H1 (cell line): Measurements from ENCODE around the gene STAT3. TPM values are rescaled to one million over a fixed set of nuclear protein-coding genes. Genes with fewer than 3 reads are reported as not detected.

Experiments used
- CTCF ChIA-PET: fragments of 300-600 bp; sonication (Branson Sonifier 250); formaldehyde crosslinking; loops from one replicate; lab custom pipeline; 2021; ENCODE audit not compliant: partially characterized antibody; lab: Charles Lee
- POLR2A ChIA-PET: fragments of 300-600 bp; sonication (Branson Sonifier 250); formaldehyde crosslinking; loops from one replicate; lab custom pipeline; 2021; ENCODE audit warnings: inconsistent platforms; ENCODE audit not compliant: partially characterized antibody; lab: Charles Lee
- DNase-seq, 2 experiments: peaks; one replicate each; pipeline versions ENCODE4 v3.0.0 to v3.0.0-alpha.2; 2010 to 2022; ENCODE audit warnings: low spot score in 2 of 2, low read depth in 1 of 2, mixed read lengths in 1 of 2
- FAIRE-seq: peaks from 2 replicates; lab custom pipeline; 2011; peaks lifted over from hg19 to GRCh38; lab: Jason Lieb, UNC
- H2AFZ ChIP-seq: 2 replicates; pipeline ENCODE4 v1.8.1; 2012; ENCODE audit warnings: low read length, inconsistent platforms
- H2AK5ac ChIP-seq: 2 replicates; pipeline ENCODE4 v1.6.1; 2013; ENCODE audit warnings: low read depth, low read length
- H2BK120ac ChIP-seq: replicated peaks from 2 replicates; pipeline ENCODE3; 2013; ENCODE audit warnings: low read depth, low read length, inconsistent platforms
- H2BK12ac ChIP-seq: 2 replicates; pipeline ENCODE4 v1.6.1; 2013; ENCODE audit warnings: low read depth, low read length
- H2BK15ac ChIP-seq: 2 replicates; pipeline ENCODE4 v1.6.1; 2013; ENCODE audit warnings: low read length
- H2BK20ac ChIP-seq: 2 replicates; pipeline ENCODE4 v1.6.1; 2013; ENCODE audit warnings: low read length
- H2BK5ac ChIP-seq: 2 replicates; pipeline ENCODE4 v1.6.1; 2013; ENCODE audit warnings: low read depth, low read length
- H3K14ac ChIP-seq: 2 replicates; pipeline ENCODE4 v1.6.1; 2013; ENCODE audit warnings: inconsistent platforms; ENCODE audit not compliant: insufficient read length
- H3K18ac ChIP-seq: 2 replicates; pipeline ENCODE4 v1.6.1; 2013; ENCODE audit warnings: low read length; ENCODE audit errors: extremely low read depth
- H3K23ac ChIP-seq: 2 replicates; pipeline ENCODE4 v1.6.1; 2013; ENCODE audit warnings: inconsistent platforms; ENCODE audit not compliant: insufficient read length
- H3K23me2 ChIP-seq: 2 replicates; pipeline ENCODE4 v1.6.1; 2013; ENCODE audit warnings: low read depth, low read length
- H3K27ac ChIP-seq: 2 replicates; pipeline ENCODE4 v1.6.1; 2011; ENCODE audit warnings: low read depth, low read length, inconsistent platforms
- H3K27me3 ChIP-seq, 4 experiments: replicated peaks in 1 of 4; 1 replicate in 1 of 4; 2 replicates in 3 of 4; pipeline versions ENCODE4 v1.6.1 to v1.8.1; 2011 to 2013; ENCODE audit warnings: low read length in 3 of 4, mild to moderate bottlenecking in 3 of 4, inconsistent platforms in 2 of 4, mixed read lengths in 2 of 4, moderate library complexity in 1 of 4; ENCODE audit not compliant: control insufficient read depth in 3 of 4, insufficient read depth in 3 of 4; ENCODE audit errors: extremely low read depth in 1 of 4
- H3K36me3 ChIP-seq, 4 experiments: 2 replicates each; pipeline versions ENCODE4 v1.6.1 to v1.8.1; 2011 to 2013; ENCODE audit warnings: mild to moderate bottlenecking in 4 of 4, low read length in 3 of 4, moderate library complexity in 2 of 4, control low read depth in 1 of 4, inconsistent platforms in 1 of 4; ENCODE audit not compliant: insufficient read depth in 4 of 4, control insufficient read depth in 2 of 4
- H3K4ac ChIP-seq: replicated peaks from 2 replicates; pipeline ENCODE3; 2013; ENCODE audit warnings: low read length, low read depth, mixed read lengths, inconsistent platforms; ENCODE audit not compliant: insufficient read length
- H3K4me1 ChIP-seq, 4 experiments: replicated peaks in 1 of 4; 1 replicate in 1 of 4; 2 replicates in 3 of 4; pipeline versions ENCODE4 v1.6.1 to v1.8.1; 2011 to 2013; ENCODE audit warnings: low read length in 3 of 4, inconsistent platforms in 2 of 4, mixed read lengths in 1 of 4; ENCODE audit not compliant: insufficient read depth in 4 of 4, control insufficient read depth in 3 of 4
- H3K4me2 ChIP-seq, 2 experiments: 2 replicates each; pipeline versions ENCODE4 v1.6.1 to v1.8.1; 2011 to 2013; ENCODE audit warnings: low read depth in 2 of 2, low read length in 2 of 2, control low read depth in 1 of 2, inconsistent platforms in 1 of 2, mild to moderate bottlenecking in 1 of 2; ENCODE audit not compliant: insufficient read depth in 1 of 2
- H3K4me3 ChIP-seq, 4 experiments: fragments of 200-600, 300-600 bp in 1 of 4; sonication (generic), shearing (Covaris generic), sonication (Bioruptor Twin) in 1 of 4; 2 replicates each; pipeline versions ENCODE4 v1.5.1 to v1.8.1; 2011 to 2016; ENCODE audit warnings: low read length in 4 of 4, low read depth in 3 of 4, control low read depth in 2 of 4, inconsistent platforms in 2 of 4, mild to moderate bottlenecking in 2 of 4, mixed read lengths in 1 of 4, moderate library complexity in 1 of 4; ENCODE audit not compliant: insufficient read depth in 2 of 4; ENCODE audit errors: extremely low read depth in 1 of 4
- H3K56ac ChIP-seq: replicated peaks from 2 replicates; pipeline ENCODE3; 2013; ENCODE audit warnings: low read depth, mild to moderate bottlenecking, mixed read lengths, low read length, inconsistent platforms; ENCODE audit not compliant: insufficient read length
- H3K79me1 ChIP-seq: 2 replicates; pipeline ENCODE4 v1.6.1; 2013; ENCODE audit warnings: low read depth, low read length, control low read depth
- H3K79me2 ChIP-seq, 2 experiments: 2 replicates each; pipeline versions ENCODE4 v1.6.1 to v1.8.1; 2012 to 2013; ENCODE audit warnings: low read length in 2 of 2, mild to moderate bottlenecking in 2 of 2, inconsistent platforms in 1 of 2; ENCODE audit not compliant: insufficient read depth in 2 of 2, control insufficient read depth in 1 of 2
- H3K9ac ChIP-seq, 4 experiments: replicated peaks in 1 of 4; 1 replicate in 1 of 4; 2 replicates in 3 of 4; pipeline versions ENCODE4 v1.6.1 to v1.8.1; 2011 to 2013; ENCODE audit warnings: low read depth in 3 of 4, low read length in 3 of 4, control low read depth in 2 of 4, mild to moderate bottlenecking in 2 of 4, moderate library complexity in 2 of 4, inconsistent platforms in 1 of 4; ENCODE audit errors: extremely low read depth in 1 of 4
- H3K9me3 ChIP-seq, 2 experiments: 2 replicates each; pipeline versions ENCODE4 v1.6.1 to v1.8.1; 2012 to 2013; ENCODE audit warnings: mild to moderate bottlenecking in 2 of 2, moderate library complexity in 2 of 2, control low read depth in 1 of 2, inconsistent platforms in 1 of 2, low read depth in 1 of 2, low read length in 1 of 2, mixed read lengths in 1 of 2; ENCODE audit not compliant: insufficient read depth in 2 of 2
- H4K20me1 ChIP-seq, 2 experiments: replicated peaks in 1 of 2; 2 replicates each; pipeline versions ENCODE3 to v1.8.1; 2011 to 2013; ENCODE audit warnings: inconsistent platforms in 2 of 2, low read length in 2 of 2, mild to moderate bottlenecking in 1 of 2; ENCODE audit not compliant: insufficient read depth in 2 of 2, control insufficient read depth in 1 of 2
- H4K5ac ChIP-seq: 2 replicates; pipeline ENCODE4 v1.6.1; 2013; ENCODE audit warnings: low read length, low read depth, mixed read lengths, inconsistent platforms; ENCODE audit not compliant: insufficient read length
- H4K8ac ChIP-seq: 2 replicates; pipeline ENCODE4 v1.8.0; 2013; ENCODE audit warnings: mild to moderate bottlenecking, moderate library complexity, low read length, inconsistent platforms; ENCODE audit not compliant: insufficient read depth; ENCODE audit errors: extremely low read depth
- H4K91ac ChIP-seq: replicated peaks from 2 replicates; pipeline ENCODE3; 2013; ENCODE audit warnings: low read length, mixed read lengths, inconsistent platforms; ENCODE audit not compliant: insufficient read length
- ASH2L ChIP-seq: fragments of 200-600, 300-600 bp; sonication (generic); IDR thresholded peaks from one replicate; pipeline ENCODE4 v1.7.1; 2017; ENCODE audit warnings: low read length
- BACH1 ChIP-seq: IDR thresholded peaks from 2 replicates; pipeline ENCODE4 v1.6.1; 2012; ENCODE audit warnings: low read length, improper control_type of control experiment
- BCL11A ChIP-seq, 2 experiments: IDR thresholded peaks; one replicate each; pipeline ENCODE4 v1.6.1; 2011; ENCODE audit warnings: low read depth in 2 of 2, low read length in 2 of 2, mild to moderate bottlenecking in 2 of 2
- CEBPB ChIP-seq: IDR thresholded peaks from 2 replicates; pipeline ENCODE4 v1.6.1; 2012; ENCODE audit warnings: low read depth, low read length
- CHD2 ChIP-seq: IDR thresholded peaks from 2 replicates; pipeline ENCODE4 v1.6.1; 2012; ENCODE audit warnings: low read length, improper control_type of control experiment
- CREB1 ChIP-seq: IDR thresholded peaks from 2 replicates; pipeline ENCODE4 v1.6.1; 2012; ENCODE audit warnings: inconsistent platforms
- EZH2 ChIP-seq: fragments of 200-600 bp; sonication (generic); IDR thresholded peaks from 2 replicates; pipeline ENCODE4 v1.7.1; 2012; ENCODE audit warnings: low read depth, mild to moderate bottlenecking, moderate library complexity, low read length, inconsistent platforms; ENCODE audit not compliant: severe bottlenecking
- HDAC6 ChIP-seq: IDR thresholded peaks from one replicate; pipeline ENCODE4 v1.7.1; 2012; ENCODE audit warnings: low read depth, mild to moderate bottlenecking, inconsistent platforms, low read length, moderate library complexity
- KDM1A ChIP-seq: fragments of 200-600, 300-600 bp; sonication (generic); IDR thresholded peaks from 2 replicates; pipeline ENCODE4 v1.7.1; 2016; ENCODE audit warnings: mild to moderate bottlenecking, low read length, borderline replicate concordance
- NANOG ChIP-seq: IDR thresholded peaks from 2 replicates; pipeline ENCODE4 v1.6.1; 2011; ENCODE audit warnings: low read length, low read depth, mild to moderate bottlenecking, inconsistent platforms; ENCODE audit not compliant: insufficient read depth, poor library complexity, severe bottlenecking
- NRF1 ChIP-seq: IDR thresholded peaks from 2 replicates; pipeline ENCODE4 v1.6.1; 2011; ENCODE audit warnings: mild to moderate bottlenecking, low read depth, low read length, improper control_type of control experiment
- SP2 ChIP-seq: IDR thresholded peaks from 2 replicates; pipeline ENCODE4 v1.6.1; 2012; ENCODE audit warnings: mild to moderate bottlenecking, low read length, inconsistent platforms
- SUZ12 ChIP-seq: fragments of 200-600 bp; sonication (generic); IDR thresholded peaks from 2 replicates; pipeline ENCODE4 v1.6.1; 2012; ENCODE audit warnings: mild to moderate bottlenecking, inconsistent platforms, low read length, moderate library complexity, mixed read lengths
- TBP ChIP-seq: IDR thresholded peaks from 2 replicates; pipeline ENCODE4 v1.6.1; 2011; ENCODE audit warnings: low read depth, low read length, improper control_type of control experiment
- YY1 ChIP-seq: IDR thresholded peaks from 2 replicates; pipeline ENCODE4 v1.6.1; 2011; ENCODE audit warnings: low read depth, mild to moderate bottlenecking, low read length
- WGBS, 2 experiments: shearing (Covaris generic) in 1 of 2; methylation state at CpG; one replicate each; pipeline versions ENCODE4 v1.1.6 to v1.1.7; 2013 to 2015; ENCODE audit warnings: low lambda C conversion rate in 2 of 2, mixed read lengths in 2 of 2, inconsistent platforms in 1 of 2, low coverage in 1 of 2, missing lambda C conversion rate in 1 of 2; ENCODE audit not compliant: insufficient replicate concordance in 2 of 2, insufficient coverage in 1 of 2, insufficient read length in 1 of 2; ENCODE audit errors: extremely low coverage in 1 of 2, missing lambda C conversion rate in 1 of 2; 5-methylcytosine and 5-hydroxymethylcytosine counted together
- polyA plus RNA-seq, 7 experiments: library from polyadenylated mRNA; depleted of rRNA in 3 of 7; stranded (reverse) in 5 of 7; unstranded in 2 of 7; fragments of >200 nt in 5 of 7; fragments of 200-250 nt in 2 of 7; gene quantifications; 1 replicate in 5 of 7; 2 replicates in 1 of 7; 4 replicates in 1 of 7; pipeline versions ENCODE4 v1.2.1 to v1.2.3, GENCODE V29; 2011 to 2013; ENCODE audit warnings: missing spikeins in 2 of 7, mixed read lengths in 2 of 7
- total RNA-seq: library from RNA; stranded (reverse); fragmentation: NEBNext Ultra II Directional; extraction: Animal tissue kit (Norgen Biotek cat#: 25700); gene quantifications from 2 replicates; pipeline ENCODE4 v1.2.1, GENCODE V29; 2021

STAT3 gene
- total and polyA plus RNA-seq, 2 of the 8 experiments (the other 6 are each of a cell fraction or from before 2014, with no cell fraction given), result 38.4 to 94.1 TPM

- Histone ChIP-seq H3K4ac (no peak overlapping the region), H4K5ac (no peak overlapping the region), H3K9ac (no peak overlapping the region), H3K14ac (no peak overlapping the region), H3K27ac (no peak overlapping the region), H3K79me1 (peaks cover 5% of the 10 kb centered on the region), H2BK20ac (no peak overlapping the region), H3K36me3 (no peaks in the 10 kb centered on the region), H3K4me2 (no peak overlapping the region), H2BK120ac (no peak overlapping the region), H3K79me2 (peaks cover 0 to 2% of the 10 kb centered on the region in 2 experiments; a peak in 2 of 4 replicates), H2BK15ac (no peak overlapping the region), H3K56ac (no peak overlapping the region), H4K8ac (no peak overlapping the region), H4K91ac (no peak overlapping the region), H4K20me1 (no peaks in the 10 kb centered on the region), H2BK12ac (no peak overlapping the region), H3K18ac (no peak overlapping the region), H3K4me3 (no peak overlapping the region), H3K4me1 (peaks cover 0 to 9% (median 5%) of the 10 kb centered on the region in 4 experiments; a peak in 4 of 7 replicates), H2AFZ (no peak overlapping the region), H3K27me3 (no peaks in the 10 kb centered on the region), H3K23me2 (no peaks in the 10 kb centered on the region), H3K9me3 (no peaks in the 10 kb centered on the region), H2BK5ac (no peak overlapping the region), H2AK5ac (no peak overlapping the region), H3K23ac (no peak overlapping the region)
- ChIA-PET CTCF (interaction anchor here (0.7 to 23.6 kb wide), 5 partner anchors 9 to 94 kb away, joined by 3 to 542 read pairs (median 5); no protein-coding TSS in a partner anchor), POLR2A (interaction anchor here (0.9 to 3.8 kb wide), 3 partner anchors 9 to 135 kb away, joined by 3 to 12 read pairs (median 7); partner anchors contain the start of gene CAVIN1)
- DNase-seq, result no peak
- FAIRE-seq, result no peak
- WGBS, 2 experiments, result 83% methylated on average over 3 of the region's 3 CpGs; no CpG with 5 or more reads in 1 of the 2 experiments
- TF ChIP-seq NRF1 (no peak), SP2 (no peak), NANOG (no peak), YY1 (no peak), CREB1 (no peak), HDAC6 (no peak), CHD2 (no peak), ASH2L (no peak), EZH2 (no peak), BCL11A (IDR thresholded peaks at IDR 0.05; ENCODE audit: low read depth in 2 of 2, low read length in 2 of 2) (no peak), SUZ12 (no peak), KDM1A (no peak), CEBPB (no peak), TBP (no peak), BACH1 (no peak)
Observed at GRCh38 chr17:42413464-42414040, 25.3 kb upstream of the STAT3 start.
